ENCODE data around the gene GP5. TPM values are rescaled to one million over a fixed set of nuclear protein-coding genes. Genes with fewer than 3 reads are reported as not detected.

The GP5 gene
- total RNA-seq, 3 donors from 2014 or later (not counting 1 experiment from before 2014, with no cell fraction given) = 0.63 to 0.88 (median 0.80) TPM

GRCh38 chr3:194446172-194446571 is 47.1 kb upstream of the GP5 start:
- H3K36me3 Mint-ChIP-seq = peaks cover 11% of the 10 kb centered on the region
- Histone ChIP-seq H3K36me3 (ENCODE audit: control insufficient read depth, insufficient read depth, low read length) (peaks cover 56% of the 10 kb centered on the region), H3K27ac (ENCODE audit: low read length) (no peak overlapping the region), H3K4me3 (ENCODE audit: low read length) (no peak overlapping the region), H3K4me1 (ENCODE audit: control insufficient read depth, insufficient read depth, low read length) (no peaks in the 10 kb centered on the region), H3K27me3 (ENCODE audit: control insufficient read depth, insufficient read depth, low read length) (no peaks in the 10 kb centered on the region), H3K9me3 (ENCODE audit: control insufficient read depth, insufficient read depth, low read length) (no peaks in the 10 kb centered on the region)
- no peaks in the 10 kb centered on the region for H3K4me1 Mint-ChIP-seq
- 86% methylated on average over 12 of the region's 13 CpGs for WGBS (ENCODE audit: insufficient coverage)
- ATAC-seq = no peak
- DNase-seq = peak in 1 of 2 donors; percentile 5
- TF ChIP-seq CTCF (IDR thresholded peaks at IDR 0.05) = no peak
- intact Hi-C loops (cut with micrococcal nuclease) = no loop called here
- no peaks in the 10 kb centered on the region for H3K9me3 Mint-ChIP-seq
- no peaks in the 10 kb centered on the region for H3K27me3 Mint-ChIP-seq (ENCODE audit: low read depth in 2 of 2)
- no peak overlapping the region for H3K27ac Mint-ChIP-seq
- H3K4me3 Mint-ChIP-seq = no peak overlapping the region

- no peak for TF ChIP-seq CTCF (IDR thresholded peaks at IDR 0.05)
- Mint-ChIP-seq H3K27me3 (ENCODE audit: low read depth in 2 of 2) (no peaks in the 10 kb centered on the region), H3K36me3 (peaks cover 11% of the 10 kb centered on the region), H3K4me3 (no peak overlapping the region), H3K27ac (no peak overlapping the region), H3K4me1 (peaks cover 3 to 9% of the 10 kb centered on the region in 2 donors), H3K9me3 (no peaks in the 10 kb centered on the region)
- Histone ChIP-seq H3K36me3 (ENCODE audit: control insufficient read depth, insufficient read depth, low read length) (peaks cover 52% of the 10 kb centered on the region), H3K4me1 (ENCODE audit: control insufficient read depth, insufficient read depth, low read length) (no peaks in the 10 kb centered on the region), H3K27me3 (ENCODE audit: control insufficient read depth, insufficient read depth, low read length) (no peaks in the 10 kb centered on the region), H3K4me3 (ENCODE audit: low read length) (no peak overlapping the region), H3K27ac (ENCODE audit: low read length) (no peak overlapping the region), H3K9me3 (ENCODE audit: control insufficient read depth, insufficient read depth, low read length) (no peaks in the 10 kb centered on the region)
- ATAC-seq (no peak), DNase-seq (no peak)
- intact Hi-C loops (cut with micrococcal nuclease) = no loop called here
- 94% methylated on average over 2 of the region's 2 CpGs for WGBS (ENCODE audit: insufficient coverage)
Observed at GRCh38 chr3:194443901-194444300, 44.8 kb upstream of the GP5 start.

DNA sequence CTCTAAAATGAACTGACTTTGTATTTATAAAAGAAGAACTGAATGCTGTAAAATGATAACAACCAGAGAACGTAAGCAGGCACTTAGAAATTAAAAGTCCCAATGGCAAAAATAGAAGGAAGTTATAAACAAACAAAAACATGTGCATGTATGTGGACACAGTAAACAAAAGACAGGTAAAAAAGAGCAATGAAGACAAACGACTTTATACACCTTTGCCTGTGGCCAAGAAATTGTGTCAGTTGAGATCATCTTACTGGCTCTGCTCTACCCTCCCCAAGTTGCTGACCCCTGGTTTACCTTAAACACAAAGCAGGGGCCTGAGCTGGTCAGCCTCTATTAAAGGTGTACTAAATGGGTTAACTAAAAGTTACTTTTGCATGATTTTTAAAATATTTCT is 41.7 kb upstream of the GP5 start:
- Mint-ChIP-seq H3K9me3 (no peaks in the 10 kb centered on the region), H3K4me3 (no peak overlapping the region), H3K27me3 (ENCODE audit: low read depth in 2 of 2) (no peaks in the 10 kb centered on the region), H3K27ac (no peak overlapping the region), H3K36me3 (peaks cover 25% of the 10 kb centered on the region), H3K4me1 (peaks cover 16 to 20% of the 10 kb centered on the region in 2 donors)
- H3K27ac ChIP-seq (ENCODE audit: low read length) = no peak overlapping the region
- H3K4me3 ChIP-seq (ENCODE audit: low read length) = no peak overlapping the region
- no peak for DNase-seq
- no peaks in the 10 kb centered on the region for H3K9me3 ChIP-seq (ENCODE audit: control insufficient read depth, insufficient read depth, low read length)
- peaks cover 7% of the 10 kb centered on the region for H3K4me1 ChIP-seq (ENCODE audit: control insufficient read depth, insufficient read depth, low read length)
- intact Hi-C loops (cut with micrococcal nuclease) = no loop called here
- 83% methylated on average over 2 of the region's 2 CpGs for WGBS (ENCODE audit: insufficient coverage)
- no peak for ATAC-seq
- H3K27me3 ChIP-seq (ENCODE audit: control insufficient read depth, insufficient read depth, low read length) = no peaks in the 10 kb centered on the region
- peaks cover 45% of the 10 kb centered on the region for H3K36me3 ChIP-seq (ENCODE audit: control insufficient read depth, insufficient read depth, low read length)
- no peak for TF ChIP-seq CTCF (IDR thresholded peaks at IDR 0.05)

GRCh38 chr3:194439881-194440550 is 41.0 kb upstream of the GP5 start:
- H3K27me3 Mint-ChIP-seq (ENCODE audit: low read depth in 2 of 2) = no peaks in the 10 kb centered on the region
- H3K9me3 ChIP-seq (ENCODE audit: control insufficient read depth, insufficient read depth, low read length) = no peaks in the 10 kb centered on the region
- intact Hi-C loops (cut with micrococcal nuclease) = no loop called here
- H3K4me1 Mint-ChIP-seq = peaks cover 16 to 20% of the 10 kb centered on the region in 2 donors
- peaks cover 25% of the 10 kb centered on the region for H3K36me3 Mint-ChIP-seq
- peaks cover 43% of the 10 kb centered on the region for H3K36me3 ChIP-seq (ENCODE audit: control insufficient read depth, insufficient read depth, low read length)
- no peak overlapping the region for H3K4me3 Mint-ChIP-seq
- no peak overlapping the region for H3K4me3 ChIP-seq (ENCODE audit: low read length)
- H3K27ac ChIP-seq (ENCODE audit: low read length) = no peak overlapping the region
- peak overlapping the region in 1 of 2 donors; percentile 64 for H3K27ac Mint-ChIP-seq
- ATAC-seq = no peak
- no peak for TF ChIP-seq CTCF (IDR thresholded peaks at IDR 0.05)
- no peaks in the 10 kb centered on the region for H3K9me3 Mint-ChIP-seq
- WGBS (ENCODE audit: insufficient coverage) = 91% methylated on average over 6 of the region's 6 CpGs
- peaks cover 7% of the 10 kb centered on the region for H3K4me1 ChIP-seq (ENCODE audit: control insufficient read depth, insufficient read depth, low read length)
- no peaks in the 10 kb centered on the region for H3K27me3 ChIP-seq (ENCODE audit: control insufficient read depth, insufficient read depth, low read length)
- no peak for DNase-seq

All from natural killer cell (primary cell).